NCI-H2029 treated with DMSO at 0.1 percent for 48 hours (cell line): ENCODE data around the gene AP2A2.

ENCODE experiments used
- DNase-seq: peaks from one replicate; lab custom pipeline; 2025; lab: John Stamatoyannopoulos, UW

AP2A2 gene

DNA sequence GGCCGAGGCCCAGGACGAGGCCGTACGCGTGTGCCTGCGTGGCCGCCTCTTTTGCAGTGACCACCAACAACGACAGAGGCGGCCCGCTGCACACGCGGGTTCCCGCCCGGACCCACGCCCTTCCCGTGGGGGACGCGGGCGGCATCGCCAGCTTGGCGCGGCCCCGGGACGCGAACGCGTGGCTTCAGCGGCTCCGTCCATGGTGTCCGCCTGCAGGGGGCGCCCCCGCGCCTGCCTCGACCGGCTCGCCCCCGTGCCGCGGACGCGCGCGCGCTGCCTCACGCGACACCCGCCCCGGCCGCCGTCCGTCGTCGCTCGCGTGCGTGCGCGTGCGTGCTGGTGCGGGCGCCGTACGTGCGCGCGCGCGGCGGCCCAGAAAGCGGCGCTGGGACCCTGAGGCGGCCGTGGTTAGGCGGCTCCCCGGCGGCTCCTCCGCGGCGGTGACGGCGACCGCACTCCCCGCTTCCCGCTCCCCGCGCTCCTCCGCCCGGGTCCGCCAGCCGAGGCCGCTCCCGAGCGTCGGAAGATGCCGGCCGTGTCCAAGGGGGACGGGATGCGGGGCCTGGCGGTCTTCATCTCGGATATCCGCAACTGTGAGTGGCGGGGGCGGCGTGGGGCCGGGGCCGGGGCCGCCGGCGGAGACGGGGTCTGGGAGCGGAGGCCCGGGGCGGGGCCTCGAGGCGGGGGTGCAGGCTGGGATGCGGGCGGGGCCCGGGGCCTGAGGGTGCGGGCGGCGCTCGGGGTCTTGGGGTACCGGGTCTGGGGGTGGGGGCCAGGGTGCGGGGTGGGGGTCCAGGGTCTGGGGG is at the start of gene AP2A2:
TSS of gene AP2A2 (plus strand) at position 375 of the 806 bp plus-strand sequence. CDS start at position 527, 152 bp downstream.
- no peak for DNase-seq

GRCh38 chr11:876545-876944 is 49.1 kb upstream of the AP2A2 start:
- DNase-seq, result no peak

DNA sequence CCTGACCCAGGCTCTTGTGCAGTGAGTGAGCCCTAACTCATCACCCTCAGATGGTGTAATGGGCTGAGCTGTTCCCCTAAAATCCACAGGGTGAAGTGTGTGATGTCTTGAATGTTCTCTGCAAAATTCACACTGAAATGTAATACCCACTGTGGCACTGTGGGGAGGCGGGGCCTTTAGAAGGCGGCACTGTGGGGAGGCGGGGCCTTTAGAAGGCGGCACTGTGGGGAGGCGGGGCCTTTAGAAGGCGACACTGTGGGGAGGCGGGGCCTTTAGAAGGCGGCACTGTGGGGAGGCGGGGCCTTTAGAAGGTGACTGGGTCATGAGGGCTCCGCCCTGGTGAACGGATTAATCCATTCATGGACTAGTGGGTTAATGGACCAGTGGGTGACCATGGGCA is 48.1 kb upstream of the AP2A2 start:
- no peak for DNase-seq

DNA sequence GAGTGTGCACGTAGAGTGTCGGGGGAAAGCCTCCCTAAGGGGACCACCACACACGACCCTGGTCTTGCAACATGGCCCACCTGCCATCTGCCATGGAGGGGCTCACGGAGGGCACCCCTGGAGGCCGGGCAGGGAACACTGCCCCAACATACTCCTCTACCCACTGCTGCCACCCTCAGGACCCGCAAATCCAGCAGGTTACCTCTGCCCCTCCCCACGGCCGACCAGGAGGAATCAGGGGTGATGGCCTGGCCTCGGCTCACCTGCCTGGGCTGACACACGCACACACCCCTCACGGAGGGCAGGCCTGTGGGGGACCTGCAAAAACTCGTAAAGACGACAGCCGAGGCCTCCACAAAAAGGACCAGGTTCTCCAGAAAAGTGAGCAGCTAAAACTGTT is 45.2 kb upstream of the AP2A2 start:
- DNase-seq, result no peak

DNA sequence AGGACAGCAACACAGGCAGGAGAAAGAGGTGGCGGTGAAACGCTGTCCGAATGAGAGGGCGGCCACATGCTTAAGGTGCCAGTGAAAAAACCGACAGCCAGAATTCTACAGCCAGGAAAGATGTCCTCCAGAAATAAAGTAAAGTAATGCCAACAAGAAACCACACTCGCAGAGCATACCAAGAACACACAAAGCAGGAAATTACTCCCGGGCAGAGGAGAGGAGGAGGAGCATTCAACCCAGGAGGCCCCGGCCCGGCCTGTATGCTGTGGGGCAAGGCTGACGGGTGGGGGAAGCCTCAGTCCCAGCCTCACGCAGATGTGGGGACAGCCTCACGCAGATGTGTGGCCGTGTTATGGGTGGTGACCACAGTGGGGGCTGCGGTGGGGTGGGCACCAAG is 43.1 kb upstream of the AP2A2 start:
- DNase-seq, result no peak

DNA sequence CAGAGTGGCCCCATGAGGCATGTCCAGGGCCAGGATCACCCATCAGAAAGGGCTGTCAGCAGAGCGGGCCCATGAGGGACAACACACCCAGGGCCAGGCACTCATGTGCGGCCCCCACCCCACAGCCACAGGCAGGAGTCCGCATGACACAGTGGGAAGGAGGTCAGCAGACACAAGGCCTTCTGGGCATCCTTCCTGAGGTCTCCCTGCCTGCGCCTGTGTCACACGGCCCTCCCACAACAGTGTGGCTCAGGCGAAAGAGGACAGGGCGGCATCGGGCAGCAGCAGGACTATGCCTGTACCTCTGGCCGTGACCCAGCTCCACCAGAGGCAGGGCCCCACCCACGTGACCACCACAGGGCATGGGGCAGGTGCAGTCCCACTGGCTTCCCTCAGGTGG is 42.1 kb upstream of the AP2A2 start:
- no peak for DNase-seq

DNA sequence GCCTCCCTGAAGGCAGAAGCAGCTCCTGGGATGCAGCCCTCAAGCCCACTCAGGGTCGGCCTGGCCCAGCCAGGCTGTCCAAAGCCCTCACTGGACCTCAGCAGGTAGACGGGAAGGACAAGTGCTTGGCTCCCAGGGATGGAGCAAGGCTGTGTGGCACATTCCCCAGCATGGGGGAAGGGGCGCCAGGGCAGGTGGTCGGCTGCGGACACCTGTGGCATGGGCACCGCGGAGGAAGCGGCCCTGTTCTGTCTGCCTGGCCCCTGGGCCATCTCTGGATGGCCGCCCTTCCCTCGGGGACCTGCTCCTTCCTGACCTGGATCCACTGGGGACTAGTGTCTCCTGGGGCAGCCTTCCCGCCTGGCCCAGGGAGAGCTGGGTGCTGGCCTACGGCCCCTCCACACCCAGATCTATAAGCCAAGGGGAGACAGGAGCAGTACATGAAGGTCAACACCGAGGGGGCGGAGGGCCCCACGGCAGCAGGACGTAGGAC is 41.0 kb upstream of the AP2A2 start:
- DNase-seq, result no peak

- no peak for DNase-seq
Observed at GRCh38 chr11:886568-886967, 39.1 kb upstream of the AP2A2 start.

DNA sequence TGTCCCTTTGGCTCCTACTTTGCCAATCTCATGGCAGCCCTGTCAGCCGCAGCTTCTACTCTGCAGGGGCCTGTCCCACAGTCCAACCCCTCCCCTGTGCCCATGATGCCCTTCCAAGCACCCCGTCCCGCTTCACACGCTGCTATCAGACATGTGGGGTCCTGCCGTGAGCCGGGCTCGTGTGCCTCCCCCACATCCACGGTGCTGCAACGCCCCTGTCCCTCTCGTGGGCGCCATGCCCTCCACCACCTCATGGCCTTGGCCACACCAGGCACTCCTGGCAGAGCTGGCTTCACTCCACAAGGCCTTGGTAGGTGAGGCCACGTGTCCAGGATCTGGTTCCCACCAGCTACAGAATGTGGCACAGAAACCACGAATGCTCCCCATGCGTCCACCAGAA is 38.1 kb upstream of the AP2A2 start:
- DNase-seq, result no peak

GRCh38 chr11:888310-889212 is 37.1 kb upstream of the AP2A2 start:
- no peak for DNase-seq

- no peak for DNase-seq
Observed at GRCh38 chr11:889257-889656, 36.4 kb upstream of the AP2A2 start.

- DNase-seq, result no peak
Observed at GRCh38 chr11:889687-890475, 35.8 kb upstream of the AP2A2 start.

DNA sequence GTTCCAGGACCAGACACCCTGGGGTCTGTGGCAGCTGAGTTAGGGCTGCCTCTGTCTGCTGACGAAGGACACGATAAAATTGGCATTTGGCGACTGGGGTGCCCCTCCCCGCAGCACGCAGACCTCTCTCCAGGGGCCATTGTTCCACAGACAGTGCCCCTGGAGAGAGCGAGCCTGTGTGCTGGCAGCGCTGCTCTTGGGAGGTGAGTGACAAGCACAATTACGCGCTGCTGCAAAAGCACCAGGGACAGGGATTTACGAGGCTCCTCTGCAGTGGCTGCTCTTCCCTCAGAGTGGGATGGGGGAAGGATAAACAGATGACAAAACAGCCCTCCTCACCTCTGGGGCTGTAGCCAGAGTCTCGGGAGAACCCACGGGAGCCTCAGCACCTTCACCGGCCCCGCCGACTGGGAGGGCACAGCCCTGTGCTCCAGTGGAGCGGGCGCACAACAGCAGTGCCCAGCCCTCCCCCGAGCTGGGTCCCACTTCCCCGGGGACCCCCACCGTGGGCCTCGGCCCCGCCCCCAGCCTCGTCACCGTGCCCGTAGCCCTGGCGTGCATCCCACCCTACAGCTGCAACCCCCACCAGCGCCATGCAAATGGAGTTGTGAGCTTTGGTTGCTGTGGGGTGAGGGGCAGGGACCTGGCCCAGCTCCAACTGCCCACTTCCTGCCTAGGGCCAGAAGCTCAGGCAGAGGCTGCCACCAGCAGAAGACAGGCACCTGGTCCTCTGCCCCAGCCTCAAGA is 34.7 kb upstream of the AP2A2 start:
- DNase-seq, result no peak

- DNase-seq, result no peak
Observed at GRCh38 chr11:893008-893654, 32.5 kb upstream of the AP2A2 start.

GRCh38 chr11:894575-895201 is 31.0 kb upstream of the AP2A2 start:
- no peak for DNase-seq

DNA sequence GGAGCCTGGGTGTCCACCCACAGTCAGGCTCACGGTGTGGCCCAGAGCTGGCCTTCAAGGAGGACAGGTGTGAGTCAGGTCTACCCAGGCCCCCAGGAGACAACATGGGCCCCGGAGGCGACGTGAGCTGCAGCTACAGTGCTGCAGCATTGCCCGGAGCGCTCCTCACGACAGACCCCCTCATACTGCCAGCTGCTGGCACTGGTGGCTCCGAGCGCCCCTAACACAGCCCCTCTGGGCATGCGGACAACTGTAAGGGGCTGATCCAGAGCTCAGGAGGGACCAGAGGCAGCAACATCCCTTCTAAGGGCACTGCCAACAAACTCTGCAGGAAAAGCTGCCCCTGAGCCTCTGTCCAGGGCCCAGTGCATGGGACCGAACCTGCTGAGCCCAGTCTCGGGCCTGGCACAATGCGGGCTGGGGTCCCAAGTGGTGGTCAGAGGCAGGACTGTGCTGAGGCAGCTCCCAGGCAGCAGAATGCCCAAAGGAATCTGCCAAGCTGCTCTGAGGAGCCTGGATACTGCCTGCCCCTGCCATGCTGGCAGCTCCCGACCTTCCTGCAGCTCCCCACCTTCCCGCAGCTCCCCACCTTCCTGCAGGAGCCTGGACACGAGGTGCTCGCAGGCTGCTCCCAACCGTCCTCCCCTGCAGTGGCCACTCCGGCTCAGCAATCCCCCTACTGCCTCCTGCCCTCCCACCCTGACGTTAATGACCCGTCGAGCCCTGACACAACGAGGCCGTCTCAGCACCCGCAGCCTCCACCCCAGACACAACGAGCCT is 30.1 kb upstream of the AP2A2 start:
- DNase-seq, result no peak

DNA sequence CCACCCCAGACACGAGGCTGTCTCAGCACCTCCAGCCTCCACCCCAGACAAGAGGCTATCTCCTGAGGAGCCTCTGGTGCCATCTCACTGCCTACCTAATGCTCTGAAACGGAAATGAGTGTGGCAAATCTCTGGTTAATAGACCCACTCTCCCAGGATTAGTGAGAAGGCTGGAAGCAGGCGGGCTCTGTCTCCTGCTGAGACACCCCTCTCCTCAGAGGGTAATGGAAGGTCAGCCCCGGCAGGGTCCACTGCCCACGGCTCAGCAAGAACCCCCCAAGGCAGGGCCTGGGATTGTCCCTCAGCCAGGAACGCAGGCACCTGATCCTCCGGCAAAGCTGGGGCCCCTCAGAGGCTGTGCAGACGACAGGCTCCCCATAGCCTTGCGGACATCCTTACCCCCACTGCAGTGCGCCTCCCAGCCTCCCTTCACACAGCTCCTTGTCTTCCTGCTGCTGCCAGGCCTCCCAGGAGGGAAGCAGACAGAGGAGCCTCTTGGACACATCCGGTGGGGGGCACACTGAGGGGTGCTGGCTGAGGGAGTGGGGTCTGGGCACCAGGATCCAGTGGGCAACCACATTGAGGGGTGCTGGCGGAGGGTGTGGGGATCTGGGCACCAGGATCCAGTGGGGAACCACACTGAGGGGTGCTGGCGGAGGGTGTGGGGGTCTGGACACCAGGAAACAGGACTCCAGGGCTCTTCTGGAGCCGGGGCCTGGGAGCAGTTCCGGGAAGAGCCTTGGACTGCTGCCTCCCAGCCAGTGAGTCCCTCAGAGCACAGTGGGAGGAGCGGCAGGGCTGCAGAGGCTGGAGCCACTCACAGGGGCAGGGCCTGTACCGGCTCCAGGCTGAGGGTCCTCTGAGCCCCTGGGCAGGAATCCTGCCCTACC is 28.2 kb upstream of the AP2A2 start:
- no peak for DNase-seq

DNA sequence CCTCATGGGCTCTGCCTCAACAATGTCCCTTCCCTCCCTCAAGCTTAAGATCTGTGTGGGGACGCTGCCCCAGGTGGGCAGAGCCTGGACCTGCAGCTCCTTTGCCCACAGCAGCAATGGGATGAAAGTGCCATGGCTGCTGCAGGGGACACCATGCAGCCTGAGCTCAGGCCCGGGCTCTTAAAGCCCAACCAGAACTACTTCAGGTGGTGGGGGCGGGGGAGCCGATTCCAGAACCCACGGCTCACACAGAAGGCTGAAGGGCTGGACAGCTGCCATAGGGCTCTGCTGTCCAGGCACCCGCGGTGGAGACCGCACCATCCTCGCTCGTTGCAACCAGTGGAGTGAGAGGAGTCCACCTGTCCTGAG is 27.5 kb upstream of the AP2A2 start:
- DNase-seq, result no peak
